Epithelial cell of esophagus (primary cell): ENCODE data around the gene SLC25A41.

Experiments
- DNase-seq: peaks from one replicate; pipeline ENCODE4 v3.0.0; 2010; ENCODE audit warnings: low read depth
- H3K4me3 ChIP-seq: 2 replicates; pipeline ENCODE4 v1.5.1; 2011; ENCODE audit warnings: mild to moderate bottlenecking, low read length, control low read depth
- CTCF ChIP-seq: IDR thresholded peaks from 2 replicates; pipeline ENCODE4 v1.5.1; 2011; ENCODE audit warnings: low read depth, mild to moderate bottlenecking, low read length, control low read depth, inconsistent platforms; ENCODE audit not compliant: insufficient read depth; ENCODE audit errors: missing control alignments

Gene SLC25A41

GRCh38 chr19:6433663-6434062 is at the start of gene SLC25A41:
TSS of gene SLC25A41 (minus strand) at chr19:6433763. CDS start at chr19:6433693, 70 bp downstream.
- DNase-seq = no peak
- TF ChIP-seq CTCF = no peak
- no peak within 1 kb of the TSS for H3K4me3 ChIP-seq

- TF ChIP-seq CTCF = no peak
- H3K4me3 ChIP-seq = no peak overlapping the region
- DNase-seq = no peak
Measured at GRCh38 chr19:6483235-6483634, 49.7 kb upstream of the SLC25A41 start.

GRCh38 chr19:6482343-6482686 is 48.8 kb upstream of the SLC25A41 start:
- DNase-seq = no peak
- TF ChIP-seq CTCF = no peak
- H3K4me3 ChIP-seq = no peak overlapping the region

- TF ChIP-seq CTCF = no peak
- no peak within 1 kb of the TSS for H3K4me3 ChIP-seq
- DNase-seq = no peak
Measured at GRCh38 chr19:6481541-6482342, 48.2 kb upstream of the SLC25A41 start, which contains the start of gene DENND1C. TSS of gene DENND1C (minus strand) at chr19:6481787. CDS start at chr19:6481695, 92 bp downstream.

GRCh38 chr19:6480848-6481415 is 47.4 kb upstream of the SLC25A41 start:
- TF ChIP-seq CTCF = no peak
- no peak for DNase-seq
- H3K4me3 ChIP-seq = no peak overlapping the region

GRCh38 chr19:6479836-6480398 is 46.4 kb upstream of the SLC25A41 start:
- DNase-seq = no peak
- no peak overlapping the region for H3K4me3 ChIP-seq
- no peak for TF ChIP-seq CTCF
